Measurements from ENCODE around the gene NAV2. TPM values are rescaled to one million over a fixed set of nuclear protein-coding genes. Genes with fewer than 3 reads are reported as not detected.

Gene NAV2
- total RNA-seq, 4 donors from 2014 or later: 19.2 to 34.7 (median 25.8) TPM

DNA sequence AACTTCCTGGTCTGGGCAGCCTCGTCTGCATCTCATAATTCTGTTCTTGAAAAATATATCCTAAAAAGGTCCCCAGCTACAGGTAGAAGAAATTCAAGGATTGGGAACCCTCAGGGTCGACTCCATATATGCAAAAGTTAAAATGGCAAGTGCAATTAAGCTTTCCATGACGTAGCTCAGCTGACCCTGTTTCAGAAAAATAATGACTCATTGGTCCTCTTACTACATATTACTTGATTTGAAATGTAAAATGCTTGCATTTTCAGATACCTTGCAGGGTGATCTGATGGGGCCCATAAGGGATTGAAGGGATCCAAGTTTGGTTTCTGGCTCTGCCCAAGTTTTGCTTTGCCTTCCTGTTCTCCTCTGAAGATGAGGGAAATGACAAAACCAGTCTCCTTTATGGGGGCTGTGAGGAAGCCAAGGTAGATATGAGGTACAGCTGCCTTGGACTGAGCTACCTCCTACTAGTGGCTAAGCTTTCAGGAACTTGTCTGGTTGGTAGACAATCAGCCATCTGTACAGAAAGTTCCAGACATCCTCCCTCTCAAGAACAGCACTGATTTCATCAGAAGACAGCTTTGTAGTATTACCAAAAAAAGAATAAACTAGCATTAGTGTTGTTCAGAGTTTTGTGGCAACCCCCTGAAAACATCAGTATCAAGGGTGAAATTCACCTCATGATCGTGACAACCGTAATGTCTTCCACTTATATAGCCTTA, 270.3 kb downstream of the NAV2 start:
- 86% methylated on average over 5 of the region's 5 CpGs for WGBS, 2 donors
- H3K36me3 ChIP-seq: peaks cover 0 to 22% (median 0%) of the 10 kb centered on the region in 3 donors
- TF ChIP-seq, protein P1, sequence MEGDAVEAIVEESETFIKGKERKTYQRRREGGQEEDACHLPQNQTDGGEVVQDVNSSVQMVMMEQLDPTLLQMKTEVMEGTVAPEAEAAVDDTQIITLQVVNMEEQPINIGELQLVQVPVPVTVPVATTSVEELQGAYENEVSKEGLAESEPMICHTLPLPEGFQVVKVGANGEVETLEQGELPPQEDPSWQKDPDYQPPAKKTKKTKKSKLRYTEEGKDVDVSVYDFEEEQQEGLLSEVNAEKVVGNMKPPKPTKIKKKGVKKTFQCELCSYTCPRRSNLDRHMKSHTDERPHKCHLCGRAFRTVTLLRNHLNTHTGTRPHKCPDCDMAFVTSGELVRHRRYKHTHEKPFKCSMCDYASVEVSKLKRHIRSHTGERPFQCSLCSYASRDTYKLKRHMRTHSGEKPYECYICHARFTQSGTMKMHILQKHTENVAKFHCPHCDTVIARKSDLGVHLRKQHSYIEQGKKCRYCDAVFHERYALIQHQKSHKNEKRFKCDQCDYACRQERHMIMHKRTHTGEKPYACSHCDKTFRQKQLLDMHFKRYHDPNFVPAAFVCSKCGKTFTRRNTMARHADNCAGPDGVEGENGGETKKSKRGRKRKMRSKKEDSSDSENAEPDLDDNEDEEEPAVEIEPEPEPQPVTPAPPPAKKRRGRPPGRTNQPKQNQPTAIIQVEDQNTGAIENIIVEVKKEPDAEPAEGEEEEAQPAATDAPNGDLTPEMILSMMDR (IDR thresholded peaks at IDR 0.05): no peak
- no peak for TF ChIP-seq EP300 (IDR thresholded peaks at IDR 0.05)
- TF ChIP-seq POLR2A (IDR thresholded peaks at IDR 0.05): no peak
- peaks cover 0 to 21% (median 7%) of the 10 kb centered on the region in 4 donors for H3K4me1 ChIP-seq
- no peaks in the 10 kb centered on the region for H3K27me3 ChIP-seq
- H3K4me3 ChIP-seq: no peak overlapping the region
- no peak overlapping the region for H3K27ac ChIP-seq
- no peaks in the 10 kb centered on the region for H3K9me3 ChIP-seq
- DNase-seq (ENCODE audit: low spot score in 2 of 2): no peak

DNA sequence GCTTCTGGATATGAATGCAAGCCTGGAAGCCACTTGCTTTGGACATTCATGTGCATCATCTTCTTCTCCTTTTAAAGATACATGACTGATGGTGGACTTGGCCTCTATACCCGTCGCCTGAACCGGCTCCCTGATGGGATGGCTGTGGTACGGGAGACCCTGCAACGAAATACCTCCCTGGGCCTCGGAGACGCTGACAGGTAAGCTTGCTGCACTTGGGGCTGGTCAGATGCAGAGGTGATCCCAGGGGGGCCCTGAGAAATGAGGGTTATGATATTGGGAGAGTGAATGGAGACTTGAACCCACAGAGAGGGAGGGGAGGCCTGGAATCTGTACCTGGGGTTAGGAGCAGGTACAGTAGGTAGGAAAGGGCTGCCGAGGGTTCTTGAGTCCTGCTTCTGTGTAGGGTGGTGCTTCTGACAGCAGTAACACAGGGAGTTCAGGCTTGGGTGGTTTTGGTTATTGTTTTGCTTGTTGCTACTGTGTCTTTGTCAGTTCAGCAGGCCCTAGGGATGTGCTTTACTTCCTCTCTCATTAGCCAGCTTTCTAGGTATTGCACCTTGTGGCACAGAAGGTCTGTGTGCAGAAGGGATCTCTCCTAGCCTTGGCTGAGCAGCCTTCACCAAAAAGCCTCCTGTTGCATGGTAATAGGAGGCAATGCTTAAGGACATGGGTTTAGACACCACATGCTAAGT, 271.6 kb downstream of the NAV2 start:
- Histone ChIP-seq H3K36me3 (peaks cover 0 to 34% (median 0%) of the 10 kb centered on the region in 3 donors), H3K9me3 (no peaks in the 10 kb centered on the region), H3K27me3 (no peaks in the 10 kb centered on the region), H3K4me3 (no peak overlapping the region), H3K27ac (no peak overlapping the region), H3K4me1 (peaks cover 0 to 21% (median 7%) of the 10 kb centered on the region in 4 donors)
- DNase-seq (ENCODE audit: low spot score in 2 of 2): no peak
- no peak for TF ChIP-seq EP300 (IDR thresholded peaks at IDR 0.05)
- TF ChIP-seq POLR2A (IDR thresholded peaks at IDR 0.05): no peak
- TF ChIP-seq, protein P1 (IDR thresholded peaks at IDR 0.05): no peak
- 95 to 96% methylated on average over 8 of the region's 8 CpGs for WGBS, 2 donors

DNA sequence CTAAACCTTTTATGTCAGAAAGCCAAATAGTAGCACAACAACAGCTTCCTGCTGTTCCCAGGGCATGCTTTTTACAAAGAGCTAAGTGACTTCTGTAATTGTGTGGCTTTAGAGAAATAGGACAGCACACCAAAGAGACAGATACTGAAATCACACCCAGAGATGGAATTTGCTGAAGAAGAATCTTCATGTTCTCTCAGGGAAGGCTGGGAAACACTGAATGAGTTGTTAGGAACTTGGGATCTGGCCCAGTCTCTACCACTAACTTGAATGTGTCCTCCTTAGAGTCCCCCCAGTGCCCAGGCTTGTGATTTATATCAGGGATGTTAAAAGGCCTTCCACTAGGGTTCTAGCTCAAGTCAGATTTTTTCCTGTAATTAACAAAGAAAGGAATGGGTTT, 272.5 kb downstream of the NAV2 start:
- TF ChIP-seq POLR2A (IDR thresholded peaks at IDR 0.05) (no peak), EP300 (IDR thresholded peaks at IDR 0.05) (no peak)
- TF ChIP-seq, protein P1 (IDR thresholded peaks at IDR 0.05): no peak
- no peaks in the 10 kb centered on the region for H3K9me3 ChIP-seq
- peaks cover 0 to 37% (median 0%) of the 10 kb centered on the region in 3 donors for H3K36me3 ChIP-seq
- H3K4me3 ChIP-seq: no peak overlapping the region
- H3K4me1 ChIP-seq: peaks cover 0 to 17% (median 7%) of the 10 kb centered on the region in 4 donors
- no peak overlapping the region for H3K27ac ChIP-seq
- no peaks in the 10 kb centered on the region for H3K27me3 ChIP-seq
- no peak for DNase-seq (ENCODE audit: low spot score in 2 of 2)

DNA sequence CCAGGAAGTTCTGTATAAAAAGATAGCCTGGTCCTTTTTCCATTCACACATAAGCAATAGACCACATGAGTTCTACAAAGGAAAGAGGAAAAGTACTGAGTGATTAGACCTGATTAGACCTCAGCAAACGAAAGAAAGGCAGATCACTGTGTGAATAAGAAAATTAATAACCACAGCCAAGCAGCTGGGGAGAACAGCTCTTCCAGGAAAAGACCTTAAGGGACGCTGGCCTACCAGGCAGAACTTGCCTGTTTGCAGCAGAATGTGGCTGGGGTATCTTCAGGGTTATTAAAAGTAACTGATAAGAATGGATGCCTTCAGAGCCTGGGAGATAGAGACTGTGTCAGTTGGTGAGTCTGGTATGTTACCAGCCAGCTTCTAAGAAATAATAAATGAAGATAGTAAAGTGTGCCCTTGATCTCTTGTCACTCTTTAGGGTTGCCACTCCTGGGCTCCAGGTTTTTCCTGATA, 274.7 kb downstream of the NAV2 start:
- H3K9me3 ChIP-seq: no peaks in the 10 kb centered on the region
- WGBS, 2 donors: 66 to 79% methylated on average over 2 of the region's 2 CpGs
- no peak for TF ChIP-seq POLR2A (IDR thresholded peaks at IDR 0.05)
- no peaks in the 10 kb centered on the region for H3K4me1 ChIP-seq
- no peaks in the 10 kb centered on the region for H3K27me3 ChIP-seq
- H3K4me3 ChIP-seq: no peak overlapping the region
- no peak for DNase-seq (ENCODE audit: low spot score in 2 of 2)
- H3K27ac ChIP-seq: no peak overlapping the region
- peaks cover 0 to 52% (median 0%) of the 10 kb centered on the region in 3 donors for H3K36me3 ChIP-seq

DNA sequence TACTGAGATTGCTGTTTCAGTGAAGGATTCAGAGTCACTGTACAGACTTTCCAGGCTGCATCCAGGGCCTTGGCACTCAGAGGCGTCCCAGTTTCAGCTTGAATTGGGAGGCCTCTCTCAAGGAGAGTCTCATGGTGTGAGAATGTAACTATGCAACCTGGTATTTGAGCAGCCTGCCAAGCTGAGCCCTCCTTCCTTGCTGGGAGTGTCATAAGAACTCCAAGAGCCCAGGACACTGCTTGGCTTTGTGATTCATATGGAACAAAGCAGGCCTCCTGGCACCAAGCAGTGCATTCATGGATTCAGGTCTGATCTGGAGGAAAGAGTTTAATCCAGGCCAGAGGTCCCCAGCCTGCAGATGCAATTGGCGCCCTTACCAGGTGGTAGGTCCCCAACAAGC, 276.0 kb downstream of the NAV2 start:
- 54 to 56% methylated on average over 2 of the region's 2 CpGs for WGBS, 2 donors
- Histone ChIP-seq H3K4me3 (no peak overlapping the region), H3K36me3 (peaks cover 0 to 62% (median 0%) of the 10 kb centered on the region in 3 donors), H3K4me1 (no peaks in the 10 kb centered on the region), H3K9me3 (no peaks in the 10 kb centered on the region), H3K27me3 (no peaks in the 10 kb centered on the region), H3K27ac (no peak overlapping the region)
- no peak for DNase-seq (ENCODE audit: low spot score in 2 of 2)
- TF ChIP-seq POLR2A (IDR thresholded peaks at IDR 0.05): no peak
- TF ChIP-seq, protein P1 (IDR thresholded peaks at IDR 0.05): no peak
- no peak for TF ChIP-seq EP300 (IDR thresholded peaks at IDR 0.05)
